ENCODE measurements around the gene CNOT11. TPM values are rescaled to one million over a fixed set of nuclear protein-coding genes. Genes with fewer than 3 reads are reported as not detected.
"Not testable (repeated sequence)": the region's sequence is repeated elsewhere in the genome, so short reads cannot be mapped to it uniquely, and the experiment has no call there.

The CNOT11 gene
- total RNA-seq, 1 experiment from 2014 or later: 38.5 TPM

DNA sequence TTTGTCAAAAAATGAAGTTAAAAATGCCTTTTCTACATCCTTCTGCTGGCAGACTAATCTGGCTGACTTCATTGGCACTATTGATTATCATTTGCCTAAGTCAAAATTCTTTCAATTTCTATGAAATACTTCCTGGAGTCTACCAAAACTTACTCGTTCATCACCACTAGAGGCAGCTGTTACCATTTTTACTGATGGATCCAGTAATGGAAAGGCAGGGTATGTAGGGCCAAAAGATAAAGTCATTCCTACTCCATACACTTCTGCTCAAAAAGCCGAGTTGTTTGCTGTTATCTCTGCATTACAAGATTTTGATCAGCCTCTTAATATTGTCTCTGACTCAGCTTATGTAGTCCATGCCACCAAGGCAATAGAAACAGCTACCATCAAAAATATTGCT, 12.0 kb upstream of the CNOT11 start:
- H3K27ac Mint-ChIP-seq (ENCODE audit: low read depth, unreplicated experiment): peak overlapping the region; percentile 17
- DNase-seq (ENCODE audit: unreplicated experiment): peak; percentile 36
- intact Hi-C loops (cut with micrococcal nuclease); H3K9me3 Mint-ChIP-seq (ENCODE audit: unreplicated experiment); H3K36me3 Mint-ChIP-seq (ENCODE audit: insufficient read depth, unreplicated experiment); BruUV-seq (replicated peaks); H3K4me1 Mint-ChIP-seq (ENCODE audit: insufficient read depth, unreplicated experiment); H3K27me3 Mint-ChIP-seq (ENCODE audit: insufficient read depth, unreplicated experiment): not testable (repeated sequence)
- H3K4me3 Mint-ChIP-seq (ENCODE audit: unreplicated experiment): peak overlapping the region; percentile 15
- CTCF ChIA-PET: interaction anchor here (0.7 to 3.2 kb wide), 12 partner anchors 9 to 176 kb away, joined by 3 to 31 read pairs (median 4); partner anchors contain the start of gene CNOT11
- TF ChIP-seq, protein P1, sequence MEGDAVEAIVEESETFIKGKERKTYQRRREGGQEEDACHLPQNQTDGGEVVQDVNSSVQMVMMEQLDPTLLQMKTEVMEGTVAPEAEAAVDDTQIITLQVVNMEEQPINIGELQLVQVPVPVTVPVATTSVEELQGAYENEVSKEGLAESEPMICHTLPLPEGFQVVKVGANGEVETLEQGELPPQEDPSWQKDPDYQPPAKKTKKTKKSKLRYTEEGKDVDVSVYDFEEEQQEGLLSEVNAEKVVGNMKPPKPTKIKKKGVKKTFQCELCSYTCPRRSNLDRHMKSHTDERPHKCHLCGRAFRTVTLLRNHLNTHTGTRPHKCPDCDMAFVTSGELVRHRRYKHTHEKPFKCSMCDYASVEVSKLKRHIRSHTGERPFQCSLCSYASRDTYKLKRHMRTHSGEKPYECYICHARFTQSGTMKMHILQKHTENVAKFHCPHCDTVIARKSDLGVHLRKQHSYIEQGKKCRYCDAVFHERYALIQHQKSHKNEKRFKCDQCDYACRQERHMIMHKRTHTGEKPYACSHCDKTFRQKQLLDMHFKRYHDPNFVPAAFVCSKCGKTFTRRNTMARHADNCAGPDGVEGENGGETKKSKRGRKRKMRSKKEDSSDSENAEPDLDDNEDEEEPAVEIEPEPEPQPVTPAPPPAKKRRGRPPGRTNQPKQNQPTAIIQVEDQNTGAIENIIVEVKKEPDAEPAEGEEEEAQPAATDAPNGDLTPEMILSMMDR (IDR thresholded peaks at IDR 0.05; ENCODE audit: unreplicated experiment): peak; percentile 42
- POLR2A ChIA-PET: interaction anchor here (0.7 to 1.4 kb wide), 4 partner anchors 11 to 27 kb away, joined by 3 to 4 read pairs (median 4); no protein-coding TSS in a partner anchor

DNA sequence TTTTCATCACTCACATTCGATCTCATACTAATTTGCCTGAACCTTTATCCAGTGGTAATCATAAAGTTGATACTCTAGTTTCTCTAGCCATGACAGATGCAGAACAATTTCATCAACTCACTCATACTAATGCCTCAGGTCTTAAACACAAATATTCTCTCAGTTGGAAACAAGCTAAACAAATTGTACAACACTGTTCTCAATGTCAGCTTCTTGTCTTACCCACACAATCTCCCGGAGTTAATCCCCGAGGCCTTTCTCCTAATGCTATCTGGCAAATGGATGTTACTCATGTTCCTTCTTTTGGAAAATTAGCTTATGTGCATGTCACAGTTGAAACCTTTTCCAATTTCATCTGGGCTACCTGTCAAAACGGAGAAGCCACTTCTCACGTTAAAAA, 11.5 kb upstream of the CNOT11 start:
- TF ChIP-seq, protein P1 (IDR thresholded peaks at IDR 0.05; ENCODE audit: unreplicated experiment): no peak
- Mint-ChIP-seq H3K36me3 (ENCODE audit: insufficient read depth, unreplicated experiment) (peaks cover 6% of the 10 kb centered on the region), H3K4me3 (ENCODE audit: unreplicated experiment) (no peak overlapping the region), H3K27ac (ENCODE audit: low read depth, unreplicated experiment) (no peak overlapping the region), H3K9me3 (ENCODE audit: unreplicated experiment) (peaks cover 7% of the 10 kb centered on the region), H3K4me1 (ENCODE audit: insufficient read depth, unreplicated experiment) (peaks cover 8% of the 10 kb centered on the region), H3K27me3 (ENCODE audit: insufficient read depth, unreplicated experiment) (no peaks in the 10 kb centered on the region)
- intact Hi-C loops (cut with micrococcal nuclease): no loop called here
- ChIA-PET CTCF (interaction anchor here (0.7 to 3.2 kb wide), 11 partner anchors 9 to 175 kb away, joined by 3 to 31 read pairs (median 5); partner anchors contain the start of gene CNOT11), POLR2A (interaction anchor here (0.7 to 1.4 kb wide), 4 partner anchors 11 to 27 kb away, joined by 3 to 4 read pairs (median 4); no protein-coding TSS in a partner anchor)
- DNase-seq (ENCODE audit: unreplicated experiment): no peak
- BruUV-seq (replicated peaks): no TSS peak

- H3K4me1 Mint-ChIP-seq (ENCODE audit: insufficient read depth, unreplicated experiment); H3K36me3 Mint-ChIP-seq (ENCODE audit: insufficient read depth, unreplicated experiment); DNase-seq (ENCODE audit: unreplicated experiment); H3K27me3 Mint-ChIP-seq (ENCODE audit: insufficient read depth, unreplicated experiment); H3K27ac Mint-ChIP-seq (ENCODE audit: low read depth, unreplicated experiment); intact Hi-C loops (cut with micrococcal nuclease); POLR2A ChIA-PET; H3K9me3 Mint-ChIP-seq (ENCODE audit: unreplicated experiment); H3K4me3 Mint-ChIP-seq (ENCODE audit: unreplicated experiment); BruUV-seq (replicated peaks): not testable (repeated sequence)
- CTCF ChIA-PET: interaction anchor here (0.6 kb wide), 1 partner anchor 35 kb away, joined by 3 read pairs; no protein-coding TSS in a partner anchor
Measured at GRCh38 chr2:101244373-101244772, 8.3 kb upstream of the CNOT11 start.

DNA sequence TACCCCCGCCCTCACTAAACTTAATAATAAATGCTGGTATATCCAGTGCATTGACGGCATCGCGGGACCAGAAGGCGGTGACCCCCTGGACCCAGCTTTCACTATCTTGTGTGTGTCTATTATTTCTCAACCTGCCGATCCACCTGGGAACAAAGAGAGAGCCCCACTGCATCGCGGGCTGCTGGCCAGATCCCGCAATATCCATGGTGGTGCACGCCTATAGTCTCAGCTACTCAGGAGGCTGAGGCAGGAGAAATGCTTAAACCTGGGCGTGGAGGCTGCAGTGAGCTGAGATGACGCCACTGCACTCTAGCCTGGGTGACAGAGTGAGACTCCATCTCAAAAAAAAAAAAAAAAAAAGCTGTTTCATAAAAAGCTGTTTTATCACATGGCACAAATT, 7.8 kb upstream of the CNOT11 start:
- H3K27ac Mint-ChIP-seq (ENCODE audit: low read depth, unreplicated experiment); intact Hi-C loops (cut with micrococcal nuclease); H3K9me3 Mint-ChIP-seq (ENCODE audit: unreplicated experiment); POLR2A ChIA-PET; BruUV-seq (replicated peaks); DNase-seq (ENCODE audit: unreplicated experiment); H3K36me3 Mint-ChIP-seq (ENCODE audit: insufficient read depth, unreplicated experiment); H3K4me3 Mint-ChIP-seq (ENCODE audit: unreplicated experiment); H3K4me1 Mint-ChIP-seq (ENCODE audit: insufficient read depth, unreplicated experiment); H3K27me3 Mint-ChIP-seq (ENCODE audit: insufficient read depth, unreplicated experiment): not testable (repeated sequence)
- CTCF ChIA-PET: interaction anchor here (0.6 to 0.7 kb wide), 2 partner anchors 36 to 1192 kb away, joined by 3 to 7 read pairs; no protein-coding TSS in a partner anchor

DNA sequence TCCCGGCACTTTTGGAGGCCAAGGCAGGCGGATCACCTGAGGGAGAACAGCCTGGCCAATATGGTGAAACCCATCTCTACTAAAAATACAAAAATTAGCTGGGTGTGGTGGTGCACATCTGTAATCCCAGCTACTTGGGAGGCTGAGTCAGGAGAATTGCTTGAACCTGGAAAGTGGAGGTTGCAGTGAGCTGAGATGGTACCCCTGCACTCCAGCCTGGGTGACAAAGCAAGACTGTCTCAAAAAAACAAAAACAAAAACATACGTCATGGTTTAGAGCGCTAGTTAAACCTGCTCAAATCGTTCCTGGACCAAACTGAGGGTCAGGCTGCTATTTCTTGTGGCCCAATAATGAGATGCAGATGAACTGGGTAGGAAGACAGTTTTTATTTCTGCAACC, 7.2 kb upstream of the CNOT11 start:
- H3K4me1 Mint-ChIP-seq (ENCODE audit: insufficient read depth, unreplicated experiment); DNase-seq (ENCODE audit: unreplicated experiment); H3K27me3 Mint-ChIP-seq (ENCODE audit: insufficient read depth, unreplicated experiment); H3K36me3 Mint-ChIP-seq (ENCODE audit: insufficient read depth, unreplicated experiment); POLR2A ChIA-PET; H3K27ac Mint-ChIP-seq (ENCODE audit: low read depth, unreplicated experiment); H3K4me3 Mint-ChIP-seq (ENCODE audit: unreplicated experiment); BruUV-seq (replicated peaks); H3K9me3 Mint-ChIP-seq (ENCODE audit: unreplicated experiment); intact Hi-C loops (cut with micrococcal nuclease): not testable (repeated sequence)
- CTCF ChIA-PET: interaction anchor here (0.7 kb wide), 1 partner anchor 1191 kb away, joined by 7 read pairs; no protein-coding TSS in a partner anchor

- H3K9me3 Mint-ChIP-seq (ENCODE audit: unreplicated experiment); H3K4me1 Mint-ChIP-seq (ENCODE audit: insufficient read depth, unreplicated experiment); DNase-seq (ENCODE audit: unreplicated experiment); BruUV-seq (replicated peaks); H3K27me3 Mint-ChIP-seq (ENCODE audit: insufficient read depth, unreplicated experiment); intact Hi-C loops (cut with micrococcal nuclease); CTCF ChIA-PET; H3K27ac Mint-ChIP-seq (ENCODE audit: low read depth, unreplicated experiment); H3K36me3 Mint-ChIP-seq (ENCODE audit: insufficient read depth, unreplicated experiment); POLR2A ChIA-PET; H3K4me3 Mint-ChIP-seq (ENCODE audit: unreplicated experiment): not testable (repeated sequence)
Measured at GRCh38 chr2:101248756-101249155, 3.9 kb upstream of the CNOT11 start.

Measured in MCF 10A (cell line).